ENCODE data around the gene REM2. TPM values are rescaled to one million over a fixed set of nuclear protein-coding genes. Genes with fewer than 3 reads are reported as not detected.
A peak's percentile ranks its signal among the peaks of the same experiment; 100 is the strongest.

The REM2 gene
- total RNA-seq, 1 donor from 2014 or later: 0.83 TPM

- Histone ChIP-seq H3K9me3 (no peaks in the 10 kb centered on the region), H3K4me3 (no peak overlapping the region), H3K36me3 (peaks cover 41% of the 10 kb centered on the region), H3K4me1 (no peaks in the 10 kb centered on the region), H3K27me3 (ENCODE audit: low read depth) (no peaks in the 10 kb centered on the region), H3K27ac (no peak overlapping the region)
- ATAC-seq (no peak), DNase-seq (no peak)
- TF ChIP-seq, protein P1, sequence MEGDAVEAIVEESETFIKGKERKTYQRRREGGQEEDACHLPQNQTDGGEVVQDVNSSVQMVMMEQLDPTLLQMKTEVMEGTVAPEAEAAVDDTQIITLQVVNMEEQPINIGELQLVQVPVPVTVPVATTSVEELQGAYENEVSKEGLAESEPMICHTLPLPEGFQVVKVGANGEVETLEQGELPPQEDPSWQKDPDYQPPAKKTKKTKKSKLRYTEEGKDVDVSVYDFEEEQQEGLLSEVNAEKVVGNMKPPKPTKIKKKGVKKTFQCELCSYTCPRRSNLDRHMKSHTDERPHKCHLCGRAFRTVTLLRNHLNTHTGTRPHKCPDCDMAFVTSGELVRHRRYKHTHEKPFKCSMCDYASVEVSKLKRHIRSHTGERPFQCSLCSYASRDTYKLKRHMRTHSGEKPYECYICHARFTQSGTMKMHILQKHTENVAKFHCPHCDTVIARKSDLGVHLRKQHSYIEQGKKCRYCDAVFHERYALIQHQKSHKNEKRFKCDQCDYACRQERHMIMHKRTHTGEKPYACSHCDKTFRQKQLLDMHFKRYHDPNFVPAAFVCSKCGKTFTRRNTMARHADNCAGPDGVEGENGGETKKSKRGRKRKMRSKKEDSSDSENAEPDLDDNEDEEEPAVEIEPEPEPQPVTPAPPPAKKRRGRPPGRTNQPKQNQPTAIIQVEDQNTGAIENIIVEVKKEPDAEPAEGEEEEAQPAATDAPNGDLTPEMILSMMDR (IDR thresholded peaks at IDR 0.05): no peak
- intact Hi-C loops (cut with DNase I): no loop called here
Observed at GRCh38 chr14:22898302-22899090, 15.5 kb downstream of the REM2 start.

DNA sequence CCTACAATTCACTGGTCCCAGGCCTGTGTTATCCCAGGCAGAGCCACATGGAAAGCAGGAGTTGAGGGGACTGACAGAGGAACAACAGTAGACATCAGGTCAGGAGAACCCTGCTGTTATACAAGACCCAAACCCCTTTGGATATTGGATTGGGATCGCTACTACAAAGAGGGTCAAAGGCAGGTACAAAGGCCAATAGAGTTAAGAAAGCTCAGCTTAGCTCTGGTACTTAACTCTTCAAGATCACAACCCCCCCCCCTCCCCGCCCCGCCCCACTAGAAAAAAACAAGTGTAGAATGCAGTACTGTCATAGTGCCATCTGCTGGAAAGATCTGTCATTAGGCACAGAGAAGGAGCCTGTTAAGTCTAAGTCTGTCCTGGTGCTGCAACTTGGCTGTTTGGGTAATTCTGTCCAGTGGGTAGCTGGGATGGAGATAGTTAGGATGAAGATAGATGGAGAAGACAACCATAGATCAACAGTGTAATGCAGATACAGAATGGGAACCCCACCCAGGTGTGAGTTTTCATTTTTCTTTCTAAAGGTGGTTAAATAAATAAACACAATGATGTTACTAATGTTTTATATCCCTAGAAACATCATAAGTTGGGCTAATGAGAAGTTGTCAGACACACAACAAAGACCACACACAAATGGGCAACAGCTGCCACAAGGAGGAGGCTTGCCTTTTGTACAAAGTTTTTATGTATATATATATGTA, 17.2 kb downstream of the REM2 start:
- intact Hi-C loops (cut with DNase I): no loop called here
- ATAC-seq: peak; percentile 73 to 76
- H3K36me3 ChIP-seq: peaks cover 58% of the 10 kb centered on the region

GRCh38 chr14:22901799-22902198, 18.8 kb downstream of the REM2 start:
- DNase-seq (no peak), ATAC-seq (no peak)
- intact Hi-C loops (cut with DNase I): no loop called here
- H3K27ac ChIP-seq: no peak overlapping the region
- TF ChIP-seq, protein P1 (IDR thresholded peaks at IDR 0.05): no peak
- H3K36me3 ChIP-seq: peaks cover 74% of the 10 kb centered on the region
- no peaks in the 10 kb centered on the region for H3K4me1 ChIP-seq
- no peak overlapping the region for H3K4me3 ChIP-seq
- no peaks in the 10 kb centered on the region for H3K9me3 ChIP-seq
- no peaks in the 10 kb centered on the region for H3K27me3 ChIP-seq (ENCODE audit: low read depth)

More for the DNA sequence above, 17.2 kb downstream of the REM2 start:
- no peaks in the 10 kb centered on the region for H3K27me3 ChIP-seq (ENCODE audit: low read depth)
- H3K4me3 ChIP-seq: no peak overlapping the region
- H3K27ac ChIP-seq: no peak overlapping the region
- no peak for DNase-seq
- no peaks in the 10 kb centered on the region for H3K9me3 ChIP-seq
- TF ChIP-seq, protein P1 (IDR thresholded peaks at IDR 0.05): peak; percentile 54
- no peaks in the 10 kb centered on the region for H3K4me1 ChIP-seq

- ATAC-seq: no peak
- intact Hi-C loops (cut with DNase I): no loop called here
- no peak overlapping the region for H3K27ac ChIP-seq
- no peaks in the 10 kb centered on the region for H3K27me3 ChIP-seq (ENCODE audit: low read depth)
- no peaks in the 10 kb centered on the region for H3K9me3 ChIP-seq
- TF ChIP-seq, protein P1 (IDR thresholded peaks at IDR 0.05): no peak
- H3K36me3 ChIP-seq: peaks cover 93% of the 10 kb centered on the region
- H3K4me3 ChIP-seq: no peak overlapping the region
- no peak for DNase-seq
- peaks cover under 1% of the 10 kb centered on the region for H3K4me1 ChIP-seq
Observed at GRCh38 chr14:22903742-22904087, 20.7 kb downstream of the REM2 start.

GRCh38 chr14:22905627-22906026, 22.6 kb downstream of the REM2 start:
- DNase-seq (no peak), ATAC-seq (no peak)
- Histone ChIP-seq H3K9me3 (no peaks in the 10 kb centered on the region), H3K27ac (no peak overlapping the region), H3K36me3 (peaks cover 98% of the 10 kb centered on the region), H3K27me3 (ENCODE audit: low read depth) (no peaks in the 10 kb centered on the region), H3K4me1 (peaks cover 6% of the 10 kb centered on the region), H3K4me3 (no peak overlapping the region)
- TF ChIP-seq, protein P1 (IDR thresholded peaks at IDR 0.05): no peak
- intact Hi-C loops (cut with DNase I): no loop called here
